ENCODE measurements around the gene KCTD19.

The KCTD19 gene

DNA sequence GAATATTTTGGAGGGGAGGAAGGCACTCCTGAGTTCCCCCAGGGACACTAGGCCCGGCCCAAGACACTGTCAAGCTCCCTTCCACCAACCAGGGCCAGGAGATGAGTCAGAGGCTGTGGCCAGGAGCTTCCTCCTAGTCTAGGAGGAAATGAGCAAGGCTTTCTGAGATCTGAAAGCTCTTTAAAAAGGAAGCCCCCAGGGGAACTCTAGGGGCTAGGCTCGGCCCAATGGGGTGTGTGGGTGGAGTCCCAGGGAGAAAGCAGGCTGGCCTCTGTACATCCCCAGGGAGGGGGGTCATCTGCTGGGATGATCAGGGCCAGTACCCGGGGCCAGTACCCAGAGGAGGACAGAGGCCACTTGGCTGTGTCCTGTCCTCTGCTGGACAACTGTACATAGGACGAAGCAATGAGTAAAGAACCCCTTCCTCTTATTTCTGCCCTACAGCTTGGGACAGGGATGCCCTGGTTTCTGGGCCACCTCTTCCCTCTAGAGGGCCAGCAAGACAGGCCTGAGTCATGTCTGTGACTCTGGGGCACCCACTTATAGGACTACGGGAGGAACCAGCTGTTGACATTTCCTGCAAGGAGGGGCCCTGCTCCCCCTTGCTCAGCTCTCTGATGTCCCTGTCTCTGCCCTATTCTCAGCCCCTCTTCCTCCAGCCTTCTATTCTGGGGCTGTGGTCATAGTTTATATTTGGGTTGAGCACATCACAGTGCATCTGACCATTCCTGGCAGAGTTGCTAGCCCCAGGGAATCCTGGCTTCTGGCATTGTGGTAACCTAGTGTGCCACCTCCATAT is 82.0 kb downstream of the KCTD19 start:
- peak; percentile 60 to 75 for DNase-seq (ENCODE audit: low read depth in 2 of 2)

DNA sequence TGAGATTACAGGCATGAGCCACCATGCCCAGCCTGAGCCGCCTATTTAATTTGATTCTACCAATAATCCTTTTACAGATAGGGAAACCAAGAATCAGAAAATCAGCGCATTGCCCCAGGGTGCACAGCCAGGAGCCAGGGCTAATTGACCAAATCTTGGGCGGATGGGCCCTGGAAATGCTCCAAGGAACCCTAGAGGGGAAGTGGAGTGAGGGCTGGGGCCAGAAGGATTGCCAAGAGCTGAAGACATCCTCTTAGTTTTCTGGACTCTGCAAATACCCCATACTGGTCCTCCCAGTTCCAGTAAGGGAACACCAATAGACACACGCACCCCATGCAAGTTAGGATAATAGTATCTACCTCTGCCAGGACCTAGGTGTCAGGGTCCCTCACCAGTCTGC is 83.1 kb downstream of the KCTD19 start:
- DNase-seq (ENCODE audit: low read depth in 2 of 2): no peak

DNA sequence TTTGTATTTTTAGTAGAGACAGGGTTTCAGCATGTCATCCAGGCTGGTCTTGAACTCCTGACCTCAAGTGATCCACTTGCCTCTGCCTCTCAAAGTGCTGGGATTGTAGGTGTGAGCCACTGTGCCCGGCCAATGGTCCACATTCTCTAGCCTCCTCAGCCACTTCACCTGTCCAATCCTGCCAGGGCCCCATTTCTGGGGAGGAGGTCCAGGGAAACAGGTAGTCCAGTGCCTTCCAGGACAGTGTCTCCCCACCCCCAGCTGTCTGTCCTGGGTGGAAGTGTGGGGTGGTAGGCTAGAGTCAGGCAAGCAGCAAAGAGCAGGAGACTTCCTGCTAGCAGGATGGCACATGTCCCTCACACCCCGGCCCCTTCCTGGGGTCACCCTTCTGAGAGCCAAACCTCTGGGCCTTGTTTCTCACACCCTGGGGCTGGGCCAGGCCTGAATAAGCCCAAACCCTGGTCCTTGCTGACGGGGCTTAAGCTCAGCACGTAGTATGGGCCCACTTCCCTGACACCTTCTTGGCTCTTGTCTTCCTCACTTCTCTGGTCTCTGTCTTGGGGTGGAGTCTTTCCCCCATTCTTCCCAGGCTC is 84.3 kb downstream of the KCTD19 start:
- DNase-seq (ENCODE audit: low read depth in 2 of 2): no peak

DNA sequence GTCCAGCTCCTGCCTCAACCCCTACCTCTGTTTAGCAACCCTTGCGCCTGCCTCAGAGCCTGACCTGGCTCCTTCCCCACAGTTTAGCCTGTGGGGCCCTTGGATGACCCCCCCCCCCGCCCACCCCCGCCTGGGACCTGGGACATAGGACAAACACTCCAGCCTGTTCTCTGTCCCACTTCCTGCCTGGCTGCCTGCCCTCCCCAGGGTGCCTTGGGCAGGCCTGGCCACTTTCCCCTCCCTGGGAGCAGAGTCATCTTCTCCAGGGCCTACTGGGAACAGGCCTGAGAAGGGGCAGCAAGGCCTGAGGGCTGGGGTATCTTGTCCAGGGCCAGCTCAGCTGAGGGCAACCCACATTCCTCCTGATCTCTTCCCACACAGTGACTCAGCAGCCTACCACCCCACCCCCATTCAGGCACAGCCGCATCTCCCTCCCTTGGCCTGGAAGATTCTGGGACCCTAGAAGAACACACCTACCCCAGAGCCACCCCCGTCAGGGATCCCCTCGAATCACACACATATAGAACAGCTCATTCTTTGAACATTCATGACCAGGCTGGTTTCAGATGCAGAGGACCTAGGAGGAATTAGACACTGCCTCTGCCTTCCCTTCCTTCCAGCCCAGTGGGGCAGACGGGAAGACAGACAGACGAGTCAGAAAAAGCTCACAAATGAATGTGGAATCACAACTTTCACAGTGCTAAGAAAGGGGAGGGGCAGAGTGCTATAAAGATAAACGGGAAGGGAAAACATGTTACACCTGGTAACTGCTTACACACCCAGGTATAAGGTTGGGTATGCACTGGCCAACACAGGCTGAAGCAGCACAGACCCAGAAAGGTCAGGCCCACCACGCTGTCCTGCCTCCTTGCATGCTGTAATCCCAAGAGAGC is 85.3 kb downstream of the KCTD19 start:
- DNase-seq (ENCODE audit: low read depth in 2 of 2): no peak

DNA sequence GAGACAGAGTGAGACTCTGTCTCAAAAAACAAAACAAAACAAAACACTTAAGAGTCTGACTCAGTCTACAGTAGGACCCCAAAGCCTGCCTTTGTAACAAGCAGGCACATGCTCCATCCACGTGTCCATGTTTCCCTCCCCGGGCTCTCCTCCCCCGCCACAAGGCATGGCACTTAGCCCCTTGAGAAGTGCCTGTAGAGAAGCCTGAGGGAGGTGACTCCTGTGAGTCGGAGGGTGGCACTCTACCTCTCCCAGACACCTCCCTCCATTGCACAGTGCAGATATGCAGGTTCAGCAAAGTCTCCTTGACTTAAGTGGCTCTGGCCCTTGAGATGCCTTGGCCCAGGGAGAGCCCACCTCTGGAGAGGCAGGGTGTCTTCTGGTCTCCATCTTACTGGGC is 86.0 kb downstream of the KCTD19 start:
- DNase-seq (ENCODE audit: low read depth in 2 of 2): no peak

All from activated CD8-positive, alpha-beta memory T cell treated with anti-CD3 and anti-CD28 coated beads for 4 hours (primary cell).